ENCODE data around the gene AKAP8L. TPM values are rescaled to one million over a fixed set of nuclear protein-coding genes. Genes with fewer than 3 reads are reported as not detected.

AKAP8L gene
- total RNA-seq, 4 donors from 2014 or later = 56.3 to 188 (median 80.9) TPM

DNA sequence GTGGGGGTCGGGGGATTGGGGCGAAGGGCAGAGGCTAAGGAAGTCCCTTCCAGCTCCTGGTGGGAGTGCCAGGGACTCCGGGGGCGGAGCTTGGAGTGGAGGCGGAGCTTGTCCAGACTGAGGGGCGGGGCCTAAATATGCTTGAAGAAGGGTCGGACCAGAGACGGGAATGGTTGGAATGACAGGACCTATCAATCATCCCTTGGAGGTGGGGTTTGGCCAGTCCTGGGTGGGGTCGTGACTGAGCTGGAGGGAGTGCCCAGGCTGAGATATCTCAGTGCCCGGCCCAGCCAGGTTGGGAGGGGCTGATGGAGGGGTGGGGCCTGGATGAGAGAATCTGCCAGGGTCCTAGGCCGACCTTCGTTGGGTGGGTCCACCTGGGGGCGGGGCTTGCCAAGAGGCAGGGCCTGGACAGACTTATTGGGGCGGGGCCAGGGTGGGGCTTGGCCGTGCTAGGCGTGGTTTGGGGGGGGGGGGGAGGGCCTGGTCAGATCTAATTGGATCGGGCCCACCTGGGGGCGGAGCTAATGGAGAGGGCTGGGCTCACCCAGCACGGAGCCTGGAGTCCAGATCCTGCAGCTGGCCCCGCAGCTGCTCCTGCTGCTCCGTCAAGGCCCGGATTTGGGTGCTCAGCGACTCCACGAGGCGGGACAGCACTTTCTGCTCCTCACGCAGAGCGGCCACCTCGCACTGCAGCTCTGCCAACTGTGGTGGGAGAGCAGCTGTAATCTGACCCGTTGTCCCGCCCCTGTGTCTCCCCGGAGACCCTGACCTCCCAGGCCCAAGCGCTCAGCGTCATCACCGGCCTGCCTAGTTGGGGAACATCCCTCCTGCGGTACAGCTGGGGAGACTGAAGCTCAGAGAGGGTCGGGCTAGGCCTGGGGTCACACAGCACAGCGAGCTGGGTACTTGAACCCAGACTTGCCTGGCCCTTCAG is 33.6 kb upstream of the AKAP8L start:
- TF ChIP-seq, protein P1, sequence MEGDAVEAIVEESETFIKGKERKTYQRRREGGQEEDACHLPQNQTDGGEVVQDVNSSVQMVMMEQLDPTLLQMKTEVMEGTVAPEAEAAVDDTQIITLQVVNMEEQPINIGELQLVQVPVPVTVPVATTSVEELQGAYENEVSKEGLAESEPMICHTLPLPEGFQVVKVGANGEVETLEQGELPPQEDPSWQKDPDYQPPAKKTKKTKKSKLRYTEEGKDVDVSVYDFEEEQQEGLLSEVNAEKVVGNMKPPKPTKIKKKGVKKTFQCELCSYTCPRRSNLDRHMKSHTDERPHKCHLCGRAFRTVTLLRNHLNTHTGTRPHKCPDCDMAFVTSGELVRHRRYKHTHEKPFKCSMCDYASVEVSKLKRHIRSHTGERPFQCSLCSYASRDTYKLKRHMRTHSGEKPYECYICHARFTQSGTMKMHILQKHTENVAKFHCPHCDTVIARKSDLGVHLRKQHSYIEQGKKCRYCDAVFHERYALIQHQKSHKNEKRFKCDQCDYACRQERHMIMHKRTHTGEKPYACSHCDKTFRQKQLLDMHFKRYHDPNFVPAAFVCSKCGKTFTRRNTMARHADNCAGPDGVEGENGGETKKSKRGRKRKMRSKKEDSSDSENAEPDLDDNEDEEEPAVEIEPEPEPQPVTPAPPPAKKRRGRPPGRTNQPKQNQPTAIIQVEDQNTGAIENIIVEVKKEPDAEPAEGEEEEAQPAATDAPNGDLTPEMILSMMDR (IDR thresholded peaks at IDR 0.05; ENCODE audit: low read depth) = no peak

GRCh38 chr19:15450528-15450890 is 31.7 kb upstream of the AKAP8L start:
- TF ChIP-seq, protein P1 (IDR thresholded peaks at IDR 0.05; ENCODE audit: low read depth) = no peak

- TF ChIP-seq, protein P1 (IDR thresholded peaks at IDR 0.05; ENCODE audit: low read depth) = no peak
Observed at GRCh38 chr19:15449620-15450527, 31.1 kb upstream of the AKAP8L start, which contains the start of gene WIZ. Gene WIZ, minus strand, starts transcription at chr19:15449956. Its CDS starts 1,649 bp downstream, at chr19:15448307.

DNA sequence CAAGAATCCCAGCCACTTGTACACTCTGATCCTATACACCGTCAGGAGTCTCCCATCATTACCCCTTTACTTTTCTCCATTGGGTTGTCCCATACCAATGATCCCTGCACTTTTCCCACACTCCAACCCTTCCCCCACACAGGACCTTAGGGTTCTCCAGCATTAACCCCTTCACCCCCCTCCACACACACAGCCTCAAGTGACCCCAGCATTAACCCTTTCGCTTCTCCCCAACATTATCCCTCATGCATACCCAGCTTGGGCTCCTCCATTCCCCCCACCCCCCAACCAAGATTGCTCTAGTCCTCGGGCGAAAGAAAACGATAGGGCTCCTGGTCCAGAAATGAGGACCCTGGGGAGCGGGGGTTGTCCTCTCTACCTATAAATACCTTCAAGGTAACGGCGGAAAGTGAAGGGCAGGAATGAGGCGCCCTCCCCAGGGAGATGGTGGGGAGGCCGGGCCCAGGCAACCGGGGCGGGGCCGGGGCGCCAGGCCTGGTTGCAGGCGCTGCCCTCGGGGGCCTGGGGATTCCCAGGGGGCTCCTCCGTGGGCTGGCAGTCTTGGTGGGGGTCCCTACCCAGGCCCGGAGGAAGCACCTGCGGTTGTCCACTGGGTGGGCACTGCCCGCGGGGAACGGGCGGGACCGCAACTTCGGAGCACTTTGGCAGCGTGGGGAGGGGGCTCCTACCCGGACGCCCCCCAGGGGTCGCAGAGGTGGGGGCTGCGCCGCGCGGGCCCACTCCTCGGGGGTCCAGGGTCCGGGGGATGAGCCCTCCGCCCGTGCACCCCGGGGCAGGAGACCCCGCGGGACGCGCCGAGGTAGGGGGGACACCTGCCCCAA is 30.2 kb upstream of the AKAP8L start:
- TF ChIP-seq, protein P1 (IDR thresholded peaks at IDR 0.05; ENCODE audit: low read depth) = no peak

DNA sequence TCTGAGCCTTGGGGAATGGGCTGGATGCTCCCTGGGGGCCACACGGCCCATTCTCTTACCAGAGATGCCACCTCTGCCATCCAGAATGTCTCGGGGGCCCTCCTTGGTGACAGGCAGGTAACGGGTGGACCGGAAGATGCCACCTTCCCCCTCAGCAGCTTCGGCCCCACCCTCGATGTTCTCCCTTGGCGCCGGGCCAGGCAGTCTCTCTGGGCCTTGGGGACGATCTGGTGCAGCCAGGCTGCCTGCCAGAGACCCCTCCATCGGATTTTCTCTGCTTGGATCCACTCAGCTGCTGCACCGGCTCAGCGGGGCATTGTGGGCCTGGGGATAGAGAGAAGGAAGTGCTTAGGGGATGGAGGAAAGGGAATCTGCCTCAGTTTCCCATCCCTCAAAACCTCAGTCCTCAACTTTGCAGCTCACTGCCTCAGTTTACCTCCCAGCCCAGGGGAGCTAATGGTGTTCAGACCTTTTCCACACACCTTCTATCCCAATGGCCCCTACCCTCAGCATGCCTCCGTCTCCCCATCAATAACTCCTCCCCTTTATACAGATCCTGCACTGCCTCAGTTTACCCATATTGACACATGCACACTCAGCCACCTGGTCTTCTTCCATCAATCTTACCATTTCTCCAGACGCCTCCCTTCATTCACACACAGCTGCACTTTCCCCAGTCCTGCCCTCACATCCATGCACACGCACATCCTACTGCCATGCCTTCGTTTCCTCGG is 29.4 kb upstream of the AKAP8L start:
- TF ChIP-seq, protein P1 (IDR thresholded peaks at IDR 0.05; ENCODE audit: low read depth) = no peak

DNA sequence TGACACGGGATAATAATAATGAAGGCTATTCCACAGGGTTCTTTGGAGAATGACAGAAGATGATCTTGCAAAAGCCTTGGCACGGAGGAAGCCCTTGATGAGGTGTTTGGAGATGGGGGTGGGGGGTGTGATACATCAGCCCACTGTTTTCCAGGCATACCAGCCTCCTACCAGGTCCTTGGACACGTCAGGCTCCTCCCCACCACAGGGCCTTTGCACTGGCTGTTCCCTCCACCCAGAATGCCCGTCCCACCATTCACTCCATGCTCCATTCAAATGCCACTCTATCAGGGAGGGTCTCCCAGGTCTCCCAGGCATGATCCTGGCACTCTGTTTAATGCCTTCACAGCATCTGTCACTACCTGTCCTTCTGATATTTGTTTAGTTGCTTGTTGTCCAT is 28.3 kb upstream of the AKAP8L start:
- TF ChIP-seq, protein P1 (IDR thresholded peaks at IDR 0.05; ENCODE audit: low read depth) = no peak

All from subcutaneous adipose tissue (tissue), 4 donors.